Sigmoid colon (tissue), 4 donors: Measurements from ENCODE around the gene MEDAG.

Experiments used
- CTCF ChIP-seq, 4 experiments: fragments of 450-650 bp in 3 of 4; fragments of 200-600 bp in 1 of 4; IDR thresholded peaks; one replicate each; pipeline ENCODE4 v1.5.1; 2016 to 2019; ENCODE audit warnings: antibody characterized with exemption in 4 of 4, mild to moderate bottlenecking in 3 of 4, moderate library complexity in 2 of 4
- POLR2A ChIP-seq, 2 donors: fragments of 450-650 bp; IDR thresholded peaks; one replicate each; pipeline ENCODE4 v1.6.1; 2016; ENCODE audit warnings: antibody characterized with exemption in 2 of 2, mild to moderate bottlenecking in 2 of 2, moderate library complexity in 2 of 2
- POLR2AphosphoS5 ChIP-seq, 4 donors: sonication (generic); formaldehyde crosslinking; IDR thresholded peaks; one replicate each; pipeline ENCODE4 v1.6.1; 2017; ENCODE audit warnings: antibody characterized with exemption in 4 of 4

GRCh38 chr13:30915691-30916541 lies 9.8 kb downstream of the MEDAG start:
- TF ChIP-seq CTCF (IDR thresholded peaks at IDR 0.05) = no peak
- TF ChIP-seq POLR2A (IDR thresholded peaks at IDR 0.05) = no peak
- TF ChIP-seq POLR2AphosphoS5 (IDR thresholded peaks at IDR 0.05) = no peak
